HG03095 (cell line): ENCODE data around the gene ZNF385B.

Experiments
- ATAC-seq: cut with Tn5 transposase; IDR thresholded peaks from one replicate; pipeline ENCODE4 v1.9.1; 2021; ENCODE audit warnings: moderate library complexity; ENCODE audit not compliant: unreplicated experiment

Gene ZNF385B

GRCh38 chr2:179417436-179417949 lies 443.9 kb downstream of the ZNF385B start:
- ATAC-seq, result no peak

- no peak for ATAC-seq
Measured at GRCh38 chr2:179412112-179412511, 449.3 kb downstream of the ZNF385B start.

GRCh38 chr2:179410552-179411356 lies 450.7 kb downstream of the ZNF385B start:
- peak; percentile 69 for ATAC-seq

- ATAC-seq, result no peak
Measured at GRCh38 chr2:179403624-179404023, 457.8 kb downstream of the ZNF385B start.

GRCh38 chr2:179393481-179393880 lies 467.9 kb downstream of the ZNF385B start:
- no peak for ATAC-seq
